ENCODE results near the gene TENM3. TPM values are rescaled to one million over a fixed set of nuclear protein-coding genes. Genes with fewer than 3 reads are reported as not detected.

The TENM3 gene
- total and polyA plus RNA-seq, 2 donors (not counting 3 experiments of a cell fraction or from before 2014, with no cell fraction given) = 3.2 to 6.2 TPM

DNA sequence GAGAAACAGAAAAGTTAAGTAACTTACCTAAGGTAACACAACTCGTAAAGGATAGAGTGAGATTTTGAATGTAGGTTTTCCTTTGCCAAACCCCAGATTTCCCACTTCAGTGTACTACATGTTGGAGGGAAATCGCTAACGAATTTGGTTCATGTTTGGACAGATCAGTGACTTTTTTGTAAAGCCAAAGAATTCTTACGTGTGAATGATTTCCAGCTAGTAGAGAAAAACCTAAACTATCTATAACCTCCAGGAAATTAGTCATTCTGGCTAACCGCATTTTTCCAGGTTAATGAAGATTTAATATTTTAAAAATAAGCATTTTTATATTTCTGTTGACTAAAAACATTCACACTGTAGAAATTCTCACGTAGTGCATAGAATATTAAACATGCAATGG lies 7.2 kb downstream of the TENM3 start:
- H3K27ac ChIP-seq (ENCODE audit: insufficient read depth, low read depth, low read length) = no peak overlapping the region
- ChIA-PET CTCF (no interaction called here), POLR2A (no interaction called here)
- TF ChIP-seq, protein P1, sequence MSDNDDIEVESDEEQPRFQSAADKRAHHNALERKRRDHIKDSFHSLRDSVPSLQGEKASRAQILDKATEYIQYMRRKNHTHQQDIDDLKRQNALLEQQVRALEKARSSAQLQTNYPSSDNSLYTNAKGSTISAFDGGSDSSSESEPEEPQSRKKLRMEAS (IDR thresholded peaks at IDR 0.05; ENCODE audit: insufficient read depth, insufficient read length) = no peak
- no peak for TF ChIP-seq MYC (IDR thresholded peaks at IDR 0.05; ENCODE audit: low read depth, low read length)
- no peak for TF ChIP-seq EZH2 (IDR thresholded peaks at IDR 0.05; ENCODE audit: borderline replicate concordance, low read depth, low read length, severe bottlenecking)
- H4K20me1 ChIP-seq (replicated peaks; ENCODE audit: control insufficient read depth, extremely low read depth, insufficient read depth, low read length) = no peaks in the 10 kb centered on the region
- H3K9me3 ChIP-seq (replicated peaks; ENCODE audit: control insufficient read depth, insufficient read depth, low read length) = no peaks in the 10 kb centered on the region
- H3K4me3 ChIP-seq (replicated peaks in 1 of 3; ENCODE audit: insufficient read depth in 1 of 3, low read depth in 1 of 3, low read length in 3 of 3) = no peak overlapping the region
- no TSS peak for BruUV-seq (replicated peaks)
- no peaks in the 10 kb centered on the region for H3K9me1 ChIP-seq (replicated peaks; ENCODE audit: control insufficient read depth, extremely low read depth, insufficient read depth, low read length)
- no peaks in the 10 kb centered on the region for H3K4me1 ChIP-seq (ENCODE audit: control insufficient read depth, extremely low read depth, insufficient read depth, low read length)
- H3K9ac ChIP-seq (replicated peaks; ENCODE audit: extremely low read depth, insufficient read depth, low read length) = no peak overlapping the region
- H3K4me2 ChIP-seq (ENCODE audit: insufficient read depth, low read length) = no peak overlapping the region
- H2AFZ ChIP-seq (ENCODE audit: low read depth, low read length) = no peak overlapping the region
- dilution Hi-C loops (cut with MboI; ENCODE audit: extremely low pct_ligation_motif_present, low sequenced_read_pairs) = no loop called here
- intact Hi-C loops (cut with micrococcal nuclease) = no loop called here
- FAIRE-seq = no peak
- no peaks in the 10 kb centered on the region for H3K27me3 ChIP-seq (ENCODE audit: control insufficient read depth in 2 of 2, insufficient read depth in 2 of 2, low read length in 2 of 2)
- no peaks in the 10 kb centered on the region for H3K36me3 ChIP-seq (ENCODE audit: control insufficient read depth in 2 of 2, extremely low read depth in 1 of 2, insufficient read depth in 2 of 2, low read length in 2 of 2)
- H3K79me2 ChIP-seq (ENCODE audit: control insufficient read depth, insufficient read depth, low read length) = no peaks in the 10 kb centered on the region
- DNase-seq (ENCODE audit: low read depth, low spot score) = no peak

DNA sequence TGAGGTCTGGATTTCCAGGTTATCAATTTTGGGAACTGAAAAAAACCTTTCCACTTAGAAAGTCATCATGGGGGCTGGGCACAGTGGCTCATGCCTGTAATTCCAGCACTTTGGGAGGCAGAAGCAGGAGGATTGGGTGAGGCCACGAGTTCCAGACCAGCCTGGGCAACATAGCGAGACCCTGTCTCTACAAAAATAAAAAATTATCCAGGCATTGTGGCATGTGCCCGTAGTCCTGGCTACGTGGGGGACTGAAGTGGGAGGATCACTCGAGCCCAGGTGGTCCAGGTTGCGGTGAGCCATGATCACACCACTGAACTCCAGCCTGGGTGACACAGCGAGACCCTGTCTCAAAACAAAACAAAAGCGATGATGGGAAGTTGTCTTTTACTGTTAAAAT lies 7.9 kb downstream of the TENM3 start:
- intact Hi-C loops (cut with micrococcal nuclease) = no loop called here
- Histone ChIP-seq H4K20me1 (replicated peaks; ENCODE audit: control insufficient read depth, extremely low read depth, insufficient read depth, low read length) (no peaks in the 10 kb centered on the region), H2AFZ (ENCODE audit: low read depth, low read length) (no peak overlapping the region), H3K9me3 (replicated peaks; ENCODE audit: control insufficient read depth, insufficient read depth, low read length) (no peaks in the 10 kb centered on the region), H3K27ac (ENCODE audit: insufficient read depth, low read depth, low read length) (no peak overlapping the region), H3K4me2 (ENCODE audit: insufficient read depth, low read length) (no peak overlapping the region), H3K36me3 (ENCODE audit: control insufficient read depth in 2 of 2, extremely low read depth in 1 of 2, insufficient read depth in 2 of 2, low read length in 2 of 2) (no peaks in the 10 kb centered on the region), H3K27me3 (ENCODE audit: control insufficient read depth in 2 of 2, insufficient read depth in 2 of 2, low read length in 2 of 2) (no peaks in the 10 kb centered on the region), H3K4me1 (ENCODE audit: control insufficient read depth, extremely low read depth, insufficient read depth, low read length) (no peaks in the 10 kb centered on the region), H3K4me3 (replicated peaks in 1 of 3; ENCODE audit: insufficient read depth in 1 of 3, low read depth in 1 of 3, low read length in 3 of 3) (no peak overlapping the region), H3K79me2 (ENCODE audit: control insufficient read depth, insufficient read depth, low read length) (no peaks in the 10 kb centered on the region), H3K9ac (replicated peaks; ENCODE audit: extremely low read depth, insufficient read depth, low read length) (no peak overlapping the region), H3K9me1 (replicated peaks; ENCODE audit: control insufficient read depth, extremely low read depth, insufficient read depth, low read length) (no peaks in the 10 kb centered on the region)
- dilution Hi-C loops (cut with MboI; ENCODE audit: extremely low pct_ligation_motif_present, low sequenced_read_pairs) = no loop called here
- BruUV-seq (replicated peaks) = no TSS peak
- TF ChIP-seq POLR2A (IDR thresholded peaks at IDR 0.05; ENCODE audit: low read depth, low read length) (no peak), JUN (IDR thresholded peaks at IDR 0.05; ENCODE audit: borderline replicate concordance, insufficient read depth, insufficient read length, low read depth) (no peak), GATA2 (IDR thresholded peaks at IDR 0.05; ENCODE audit: insufficient read depth, insufficient read length, low read depth, low read length) (no peak), FOS (IDR thresholded peaks at IDR 0.05; ENCODE audit: borderline replicate concordance, insufficient read depth, low read length) (no peak), POLR2AphosphoS5 (IDR thresholded peaks at IDR 0.05; ENCODE audit: insufficient read depth, low read depth, low read length) (no peak), EZH2 (IDR thresholded peaks at IDR 0.05; ENCODE audit: borderline replicate concordance, low read depth, low read length, severe bottlenecking) (no peak), MYC (IDR thresholded peaks at IDR 0.05; ENCODE audit: low read depth, low read length) (no peak)
- TF ChIP-seq, protein P1 (IDR thresholded peaks at IDR 0.05; ENCODE audit: insufficient read depth, insufficient read length) = no peak
- TF ChIP-seq, protein P2, sequence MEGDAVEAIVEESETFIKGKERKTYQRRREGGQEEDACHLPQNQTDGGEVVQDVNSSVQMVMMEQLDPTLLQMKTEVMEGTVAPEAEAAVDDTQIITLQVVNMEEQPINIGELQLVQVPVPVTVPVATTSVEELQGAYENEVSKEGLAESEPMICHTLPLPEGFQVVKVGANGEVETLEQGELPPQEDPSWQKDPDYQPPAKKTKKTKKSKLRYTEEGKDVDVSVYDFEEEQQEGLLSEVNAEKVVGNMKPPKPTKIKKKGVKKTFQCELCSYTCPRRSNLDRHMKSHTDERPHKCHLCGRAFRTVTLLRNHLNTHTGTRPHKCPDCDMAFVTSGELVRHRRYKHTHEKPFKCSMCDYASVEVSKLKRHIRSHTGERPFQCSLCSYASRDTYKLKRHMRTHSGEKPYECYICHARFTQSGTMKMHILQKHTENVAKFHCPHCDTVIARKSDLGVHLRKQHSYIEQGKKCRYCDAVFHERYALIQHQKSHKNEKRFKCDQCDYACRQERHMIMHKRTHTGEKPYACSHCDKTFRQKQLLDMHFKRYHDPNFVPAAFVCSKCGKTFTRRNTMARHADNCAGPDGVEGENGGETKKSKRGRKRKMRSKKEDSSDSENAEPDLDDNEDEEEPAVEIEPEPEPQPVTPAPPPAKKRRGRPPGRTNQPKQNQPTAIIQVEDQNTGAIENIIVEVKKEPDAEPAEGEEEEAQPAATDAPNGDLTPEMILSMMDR (IDR thresholded peaks at IDR 0.05; ENCODE audit: extremely low read depth in 1 of 2, insufficient read depth in 1 of 2, low read depth in 1 of 2, low read length in 2 of 2) = no peak
- no peak for DNase-seq (ENCODE audit: low read depth, low spot score)
- no peak for FAIRE-seq
- POLR2A ChIA-PET = no interaction called here
- CTCF ChIA-PET = no interaction called here
